Measurements from ENCODE around the gene TMEM267. TPM values are rescaled to one million over a fixed set of nuclear protein-coding genes. Genes with fewer than 3 reads are reported as not detected.
A peak's percentile ranks its signal among the peaks of the same experiment; 100 is the strongest.
"Not testable (repeated sequence)": the region's sequence is repeated elsewhere in the genome, so short reads cannot be mapped to it uniquely, and the experiment has no call there.

Gene TMEM267
- total RNA-seq, 1 donor from 2014 or later: 9.9 TPM

GRCh38 chr5:43410414-43410813 is 73.3 kb downstream of the TMEM267 start:
- DNase-seq (ENCODE audit: low spot score): no peak

- DNase-seq (ENCODE audit: low spot score): no peak
Measured at GRCh38 chr5:43409809-43410271, 73.8 kb downstream of the TMEM267 start.

- DNase-seq (ENCODE audit: low spot score): not testable (repeated sequence)
Measured at GRCh38 chr5:43402524-43403066, 81.1 kb downstream of the TMEM267 start.

- no peak for DNase-seq (ENCODE audit: low spot score)
Measured at GRCh38 chr5:43401827-43402226, 81.8 kb downstream of the TMEM267 start.

- DNase-seq (ENCODE audit: low spot score): no peak
Measured at GRCh38 chr5:43400082-43400481, 83.6 kb downstream of the TMEM267 start.

- DNase-seq (ENCODE audit: low spot score): peak; percentile 10
Measured at GRCh38 chr5:43396762-43397304, 86.8 kb downstream of the TMEM267 start.

Other genes starting within 250 kb of the TMEM267 start
- 98.2 TPM for gene HMGCS1, start 170.5 kb downstream of the TMEM267 start, total RNA-seq (ENCODE audit: insufficient read depth, low replicate concordance)
- gene CCL28, start 71.5 kb downstream of the TMEM267 start, total RNA-seq (ENCODE audit: insufficient read depth, low replicate concordance): 3.6 TPM
- gene C5orf34, start 31.3 kb upstream of the TMEM267 start, total RNA-seq (ENCODE audit: insufficient read depth, low replicate concordance): 7.0 TPM
- 91.5 TPM for gene PAIP1, start 73.2 kb upstream of the TMEM267 start, total RNA-seq (ENCODE audit: insufficient read depth, low replicate concordance)
- gene NNT, start 119.3 kb upstream of the TMEM267 start, total RNA-seq (ENCODE audit: insufficient read depth, low replicate concordance): 72.7 TPM

Measured in umbilical cord (tissue), 2 donors.